GM23338 (cell line): ENCODE data around the gene LAMB1.

ENCODE experiments used
- CTCF ChIP-seq, 2 experiments: fragments of 200-600 bp in 1 of 2; sonication (generic) in 1 of 2; conservative IDR thresholded peaks; 2 replicates each; pipeline versions ENCODE4 v1.5.1 to v1.6.1; 2016 to 2017; ENCODE audit warnings: antibody characterized with exemption in 2 of 2, low read depth in 2 of 2, mild to moderate bottlenecking in 2 of 2, moderate library complexity in 1 of 2
- ETS1 ChIP-seq: IDR thresholded peaks from 2 replicates; pipeline ENCODE4 v1.6.1; 2016; ENCODE audit warnings: antibody characterized with exemption
- EZH2 ChIP-seq: fragments of 200-600 bp; sonication (generic); IDR thresholded peaks from one replicate; pipeline ENCODE4 v1.8.0; 2017; ENCODE audit warnings: antibody characterized with exemption, mild to moderate bottlenecking, low read depth; ENCODE audit not compliant: unreplicated experiment
- EZH2phosphoT487 ChIP-seq: fragments of 200-600 bp; sonication (generic); IDR thresholded peaks from one replicate; pipeline ENCODE4 v1.8.1; 2018; ENCODE audit warnings: antibody characterized with exemption; ENCODE audit not compliant: unreplicated experiment
- POLR2AphosphoS5 ChIP-seq: IDR thresholded peaks from 2 replicates; pipeline ENCODE4 v1.6.1; 2016; ENCODE audit warnings: antibody characterized with exemption, low read depth
- REST ChIP-seq: IDR thresholded peaks from one replicate; pipeline ENCODE4 v1.6.1; 2018; ENCODE audit warnings: antibody characterized with exemption; ENCODE audit not compliant: unreplicated experiment
- STAT1 ChIP-seq: IDR thresholded peaks from one replicate; pipeline ENCODE4 v1.6.1; 2016; ENCODE audit warnings: antibody characterized with exemption; ENCODE audit not compliant: unreplicated experiment
- ZNF114 ChIP-seq: fragments of 250-450 bp; sonication (Bioruptor Pico); IDR thresholded peaks from 2 replicates; pipeline ENCODE4 v1.5.0; 2020; ENCODE audit warnings: mild to moderate bottlenecking, moderate library complexity
- ZNF331 ChIP-seq: fragments of 250-450 bp; sonication (Bioruptor Pico); IDR thresholded peaks from 2 replicates; pipeline ENCODE4 v1.5.0; 2020; ENCODE audit warnings: low read depth, mild to moderate bottlenecking, moderate library complexity

GRCh38 chr7:108017776-108018151, 14.8 kb upstream of the LAMB1 start:
- TF ChIP-seq REST (no peak), STAT1 (no peak), ZNF331 (CRISPR knock-in tag) (no peak), CTCF (conservative IDR thresholded peaks at IDR 0.05; ENCODE audit: low read depth in 2 of 2) (no peak), EZH2 (no peak), EZH2phosphoT487 (no peak), POLR2AphosphoS5 (no peak), ZNF114 (CRISPR knock-in tag) (no peak), ETS1 (no peak)
